GM12874 (cell line): Measurements from ENCODE around the gene SORL1.

Experiments used
- TF ChIP-seq, protein P1 (sequence below): IDR thresholded peaks from 2 replicates; pipeline ENCODE4 v1.5.1; 2011; ENCODE audit warnings: low read depth, mild to moderate bottlenecking, control low read depth, low read length, moderate library complexity; ENCODE audit not compliant: insufficient read depth

The SORL1 gene

GRCh38 chr11:121667836-121668235, 215.7 kb downstream of the SORL1 start:
- TF ChIP-seq, protein P1, sequence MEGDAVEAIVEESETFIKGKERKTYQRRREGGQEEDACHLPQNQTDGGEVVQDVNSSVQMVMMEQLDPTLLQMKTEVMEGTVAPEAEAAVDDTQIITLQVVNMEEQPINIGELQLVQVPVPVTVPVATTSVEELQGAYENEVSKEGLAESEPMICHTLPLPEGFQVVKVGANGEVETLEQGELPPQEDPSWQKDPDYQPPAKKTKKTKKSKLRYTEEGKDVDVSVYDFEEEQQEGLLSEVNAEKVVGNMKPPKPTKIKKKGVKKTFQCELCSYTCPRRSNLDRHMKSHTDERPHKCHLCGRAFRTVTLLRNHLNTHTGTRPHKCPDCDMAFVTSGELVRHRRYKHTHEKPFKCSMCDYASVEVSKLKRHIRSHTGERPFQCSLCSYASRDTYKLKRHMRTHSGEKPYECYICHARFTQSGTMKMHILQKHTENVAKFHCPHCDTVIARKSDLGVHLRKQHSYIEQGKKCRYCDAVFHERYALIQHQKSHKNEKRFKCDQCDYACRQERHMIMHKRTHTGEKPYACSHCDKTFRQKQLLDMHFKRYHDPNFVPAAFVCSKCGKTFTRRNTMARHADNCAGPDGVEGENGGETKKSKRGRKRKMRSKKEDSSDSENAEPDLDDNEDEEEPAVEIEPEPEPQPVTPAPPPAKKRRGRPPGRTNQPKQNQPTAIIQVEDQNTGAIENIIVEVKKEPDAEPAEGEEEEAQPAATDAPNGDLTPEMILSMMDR: no peak

DNA sequence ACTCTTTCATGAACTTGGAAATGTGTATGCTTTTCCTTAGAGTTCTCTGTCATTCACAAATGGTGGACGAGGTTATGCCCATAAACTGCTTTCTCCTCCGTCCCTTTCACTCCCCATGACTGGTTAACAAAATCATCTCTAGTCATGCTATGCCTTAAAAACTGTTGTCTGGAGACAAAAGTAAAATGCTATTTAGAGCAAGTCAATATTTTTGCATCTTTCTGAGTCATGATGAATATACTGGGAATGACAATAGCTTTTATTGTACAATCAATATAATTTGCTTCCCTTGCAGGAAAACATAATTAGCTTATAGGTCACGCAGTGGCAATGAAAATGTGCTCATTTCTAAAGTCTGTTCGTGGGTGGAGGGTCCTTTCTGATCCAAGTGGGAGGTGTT, 217.3 kb downstream of the SORL1 start:
- TF ChIP-seq, protein P1: no peak

DNA sequence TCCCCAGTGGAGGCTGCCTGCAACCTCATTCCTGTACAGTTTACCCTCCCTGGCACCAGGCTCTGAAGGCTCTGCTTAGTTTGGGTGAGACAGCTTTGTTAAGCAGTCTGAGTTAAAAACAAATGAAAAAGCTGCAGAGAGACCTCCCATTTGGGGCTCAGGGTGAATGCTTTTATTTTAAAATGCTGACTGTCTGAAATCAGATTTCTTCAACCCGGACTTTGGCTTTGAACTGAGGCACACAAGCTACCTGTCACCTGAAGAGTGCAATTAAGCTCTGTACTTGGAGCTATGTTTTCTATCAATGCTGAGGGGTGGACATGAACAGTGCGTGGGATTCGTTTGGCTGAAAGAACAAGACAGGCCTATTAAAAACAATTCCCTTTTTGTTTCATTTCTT, 218.2 kb downstream of the SORL1 start:
- TF ChIP-seq, protein P1: no peak

- TF ChIP-seq, protein P1: no peak
Observed at GRCh38 chr11:121670805-121671282, 218.7 kb downstream of the SORL1 start.

- TF ChIP-seq, protein P1: no peak
Observed at GRCh38 chr11:121671283-121672168, 219.4 kb downstream of the SORL1 start.

- TF ChIP-seq, protein P1: no peak
Observed at GRCh38 chr11:121672630-121673487, 220.7 kb downstream of the SORL1 start.
